ENCODE results near the gene CYP3A7. TPM values are rescaled to one million over a fixed set of nuclear protein-coding genes. Genes with fewer than 3 reads are reported as not detected.
A peak's percentile ranks its signal among the peaks of the same experiment; 100 is the strongest.
"Not testable (repeated sequence)": the region's sequence is repeated elsewhere in the genome, so short reads cannot be mapped to it uniquely, and the experiment has no call there.

Gene CYP3A7
- total RNA-seq, 1 experiment from 2014 or later = not detected

DNA sequence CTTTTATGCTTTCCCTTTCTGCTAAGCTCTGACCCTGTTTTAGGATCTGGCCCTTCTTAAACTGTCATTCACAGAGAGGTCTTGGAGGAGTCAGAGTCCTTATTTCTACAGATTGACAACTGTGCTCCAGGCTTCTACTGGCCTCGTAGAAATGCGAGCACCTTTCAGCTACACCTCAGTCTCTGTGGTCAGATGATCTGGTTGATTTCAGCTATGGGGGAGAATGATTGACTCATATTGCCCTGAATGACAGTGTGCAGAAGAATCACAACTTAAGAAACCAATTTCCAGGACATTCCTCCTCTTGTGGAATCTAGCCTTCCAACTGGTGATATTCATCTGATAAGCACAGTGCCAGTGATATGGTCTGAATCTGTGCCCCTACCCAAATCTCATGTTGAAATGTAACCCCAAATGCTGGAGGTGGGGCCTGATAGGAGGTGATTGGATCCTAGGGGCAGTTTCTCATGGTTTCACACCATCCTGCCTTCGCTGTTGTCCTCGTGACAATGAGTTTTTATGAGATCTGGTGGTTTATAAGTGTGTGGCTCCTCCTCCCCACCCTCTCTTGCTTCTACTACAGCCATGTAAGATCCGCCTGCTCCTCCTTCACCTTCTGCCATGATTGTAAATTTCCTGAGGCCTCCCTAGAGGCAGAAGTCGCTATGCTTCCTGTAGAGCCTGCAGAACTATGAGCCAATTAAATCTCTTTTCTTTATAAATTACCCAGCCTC, 14.0 kb upstream of the CYP3A7 start:
- POLR2A ChIA-PET = interaction anchor here (0.8 to 3.6 kb wide), 7 partner anchors 8 to 75 kb away, joined by 3 to 46 read pairs (median 8); no protein-coding TSS in a partner anchor
- TF ChIP-seq, protein P1, sequence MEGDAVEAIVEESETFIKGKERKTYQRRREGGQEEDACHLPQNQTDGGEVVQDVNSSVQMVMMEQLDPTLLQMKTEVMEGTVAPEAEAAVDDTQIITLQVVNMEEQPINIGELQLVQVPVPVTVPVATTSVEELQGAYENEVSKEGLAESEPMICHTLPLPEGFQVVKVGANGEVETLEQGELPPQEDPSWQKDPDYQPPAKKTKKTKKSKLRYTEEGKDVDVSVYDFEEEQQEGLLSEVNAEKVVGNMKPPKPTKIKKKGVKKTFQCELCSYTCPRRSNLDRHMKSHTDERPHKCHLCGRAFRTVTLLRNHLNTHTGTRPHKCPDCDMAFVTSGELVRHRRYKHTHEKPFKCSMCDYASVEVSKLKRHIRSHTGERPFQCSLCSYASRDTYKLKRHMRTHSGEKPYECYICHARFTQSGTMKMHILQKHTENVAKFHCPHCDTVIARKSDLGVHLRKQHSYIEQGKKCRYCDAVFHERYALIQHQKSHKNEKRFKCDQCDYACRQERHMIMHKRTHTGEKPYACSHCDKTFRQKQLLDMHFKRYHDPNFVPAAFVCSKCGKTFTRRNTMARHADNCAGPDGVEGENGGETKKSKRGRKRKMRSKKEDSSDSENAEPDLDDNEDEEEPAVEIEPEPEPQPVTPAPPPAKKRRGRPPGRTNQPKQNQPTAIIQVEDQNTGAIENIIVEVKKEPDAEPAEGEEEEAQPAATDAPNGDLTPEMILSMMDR (IDR thresholded peaks at IDR 0.05; ENCODE audit: unreplicated experiment) = no peak
- intact Hi-C loops (cut with micrococcal nuclease) = no loop called here
- no peak overlapping the region for H3K27ac Mint-ChIP-seq (ENCODE audit: low read depth, unreplicated experiment)
- H3K36me3 Mint-ChIP-seq (ENCODE audit: insufficient read depth, unreplicated experiment) = no peaks in the 10 kb centered on the region
- H3K4me1 Mint-ChIP-seq (ENCODE audit: insufficient read depth, unreplicated experiment) = peaks cover 24% of the 10 kb centered on the region
- H3K9me3 Mint-ChIP-seq (ENCODE audit: unreplicated experiment) = no peaks in the 10 kb centered on the region
- CTCF ChIA-PET = interaction anchor here (1.3 kb wide), 1 partner anchor 95 kb away, joined by 8 read pairs; no protein-coding TSS in a partner anchor
- H3K4me3 Mint-ChIP-seq (ENCODE audit: unreplicated experiment) = no peak overlapping the region
- DNase-seq (ENCODE audit: unreplicated experiment) = no peak
- no TSS peak for BruUV-seq (replicated peaks)
- H3K27me3 Mint-ChIP-seq (ENCODE audit: insufficient read depth, unreplicated experiment) = no peaks in the 10 kb centered on the region

GRCh38 chr7:99746915-99747314, 11.9 kb upstream of the CYP3A7 start:
- POLR2A ChIA-PET; H3K27ac Mint-ChIP-seq (ENCODE audit: low read depth, unreplicated experiment); BruUV-seq (replicated peaks); H3K4me3 Mint-ChIP-seq (ENCODE audit: unreplicated experiment); H3K27me3 Mint-ChIP-seq (ENCODE audit: insufficient read depth, unreplicated experiment); H3K36me3 Mint-ChIP-seq (ENCODE audit: insufficient read depth, unreplicated experiment); intact Hi-C loops (cut with micrococcal nuclease); H3K9me3 Mint-ChIP-seq (ENCODE audit: unreplicated experiment); DNase-seq (ENCODE audit: unreplicated experiment); CTCF ChIA-PET: not testable (repeated sequence)
- peaks cover 17% of the 10 kb centered on the region for H3K4me1 Mint-ChIP-seq (ENCODE audit: insufficient read depth, unreplicated experiment)

DNA sequence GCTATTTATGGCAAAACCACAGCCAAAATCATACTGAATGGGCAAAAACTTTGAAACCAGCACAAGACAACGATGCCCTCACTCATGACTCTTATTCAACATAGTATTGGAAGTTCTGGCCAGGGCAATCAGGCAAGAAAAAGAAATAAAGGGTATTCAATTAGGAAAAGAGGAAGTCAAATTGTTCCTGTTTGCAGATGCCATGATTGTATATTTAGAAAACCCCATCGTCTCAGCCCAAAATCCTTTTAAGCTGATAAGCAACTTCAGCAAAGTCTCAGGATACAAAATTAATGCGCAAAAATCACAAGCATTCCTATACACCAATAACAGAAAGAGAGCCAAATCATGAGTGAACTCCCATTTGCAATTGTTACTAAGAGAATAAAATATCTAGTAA, 10.4 kb upstream of the CYP3A7 start:
- H3K27me3 Mint-ChIP-seq (ENCODE audit: insufficient read depth, unreplicated experiment); intact Hi-C loops (cut with micrococcal nuclease); H3K9me3 Mint-ChIP-seq (ENCODE audit: unreplicated experiment); DNase-seq (ENCODE audit: unreplicated experiment); H3K27ac Mint-ChIP-seq (ENCODE audit: low read depth, unreplicated experiment); H3K4me3 Mint-ChIP-seq (ENCODE audit: unreplicated experiment); POLR2A ChIA-PET; H3K36me3 Mint-ChIP-seq (ENCODE audit: insufficient read depth, unreplicated experiment); BruUV-seq (replicated peaks): not testable (repeated sequence)
- peaks cover 22% of the 10 kb centered on the region for H3K4me1 Mint-ChIP-seq (ENCODE audit: insufficient read depth, unreplicated experiment)
- CTCF ChIA-PET = interaction anchor here (0.7 kb wide), 1 partner anchor 26 kb away, joined by 3 read pairs; no protein-coding TSS in a partner anchor

DNA sequence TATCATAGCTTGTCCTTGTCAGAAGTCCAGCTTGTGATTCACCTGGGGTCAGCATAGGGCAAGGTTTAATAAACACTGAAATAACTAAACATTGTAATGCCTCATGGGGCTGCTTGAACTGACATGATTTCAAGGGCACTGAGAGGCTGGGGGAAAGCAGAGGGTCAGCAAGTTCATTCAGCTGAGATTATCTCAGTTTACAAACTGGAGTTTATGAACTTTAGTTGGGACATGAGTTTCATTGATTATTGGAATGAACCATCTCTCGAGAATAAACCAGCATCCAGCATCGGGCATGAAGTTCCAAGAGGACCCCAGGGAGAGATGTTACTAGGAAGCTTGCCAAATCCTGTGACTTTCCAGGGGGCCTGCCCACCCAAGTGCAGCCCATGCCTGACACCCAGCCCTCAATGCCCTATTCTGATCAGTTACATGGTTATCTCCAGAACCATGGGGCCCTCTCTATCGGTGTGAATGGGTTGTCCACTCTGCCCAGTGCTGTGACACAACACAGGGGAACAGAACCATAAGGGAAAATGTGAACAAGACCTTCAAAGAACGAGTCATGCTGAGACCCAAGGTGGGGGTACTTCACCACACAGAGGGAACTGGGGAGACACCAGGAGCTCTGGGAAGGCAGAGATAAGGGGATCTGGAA, 7.9 kb upstream of the CYP3A7 start:
- Mint-ChIP-seq H3K27me3 (ENCODE audit: insufficient read depth, unreplicated experiment) (no peaks in the 10 kb centered on the region), H3K27ac (ENCODE audit: low read depth, unreplicated experiment) (no peak overlapping the region), H3K4me3 (ENCODE audit: unreplicated experiment) (no peak overlapping the region), H3K4me1 (ENCODE audit: insufficient read depth, unreplicated experiment) (peaks cover 28% of the 10 kb centered on the region), H3K9me3 (ENCODE audit: unreplicated experiment) (no peaks in the 10 kb centered on the region), H3K36me3 (ENCODE audit: insufficient read depth, unreplicated experiment) (peaks cover 6% of the 10 kb centered on the region)
- BruUV-seq (replicated peaks) = no TSS peak
- intact Hi-C loops (cut with micrococcal nuclease) = loop anchor here (5.0 kb wide), 1 partner anchor 94 kb away; no protein-coding TSS in a partner anchor
- CTCF ChIA-PET = interaction anchor here (1.1 to 1.6 kb wide), 4 partner anchors 94 to 128 kb away, joined by 3 to 5 read pairs (median 4); no protein-coding TSS in a partner anchor
- POLR2A ChIA-PET = interaction anchor here (0.5 to 8.7 kb wide), 9 partner anchors 8 to 593 kb away, joined by 3 to 115 read pairs (median 3); partner anchors contain the start of genes CYP3A43 and ZSCAN25
- TF ChIP-seq, protein P1 (IDR thresholded peaks at IDR 0.05; ENCODE audit: unreplicated experiment) = no peak
- no peak for DNase-seq (ENCODE audit: unreplicated experiment)

DNA sequence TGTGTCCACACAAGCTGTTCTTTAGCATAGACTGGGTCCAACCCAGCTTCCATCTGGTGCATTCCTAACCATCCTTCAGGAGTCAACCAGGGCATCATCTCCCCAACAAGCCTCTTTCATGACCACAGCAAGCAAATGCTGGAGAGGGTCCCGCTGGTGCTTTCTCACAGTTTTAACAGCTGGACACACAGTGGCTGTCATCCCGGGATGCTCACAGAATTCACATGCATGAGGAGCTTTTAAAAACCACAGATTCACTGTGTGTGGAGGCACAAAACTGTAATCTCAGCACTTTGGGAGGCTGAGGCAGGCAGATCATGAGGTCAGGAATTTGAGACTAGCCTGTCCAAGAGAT, 6.4 kb upstream of the CYP3A7 start:
- no TSS peak for BruUV-seq (replicated peaks)
- H3K27me3 Mint-ChIP-seq (ENCODE audit: insufficient read depth, unreplicated experiment) = no peaks in the 10 kb centered on the region

More for the DNA sequence above, 6.4 kb upstream of the CYP3A7 start:
- H3K27ac Mint-ChIP-seq (ENCODE audit: low read depth, unreplicated experiment) = peak overlapping the region; percentile 87
- CTCF ChIA-PET = interaction anchor here (0.7 to 1.7 kb wide), 3 partner anchors 89 to 112 kb away, joined by 3 to 5 read pairs (median 4); no protein-coding TSS in a partner anchor
- no peak for DNase-seq (ENCODE audit: unreplicated experiment)
- intact Hi-C loops (cut with micrococcal nuclease) = loop anchor here (2.0 to 5.0 kb wide), 2 partner anchors 96 to 107 kb away; no protein-coding TSS in a partner anchor
- H3K4me3 Mint-ChIP-seq (ENCODE audit: unreplicated experiment) = no peak overlapping the region
- TF ChIP-seq, protein P1 (IDR thresholded peaks at IDR 0.05; ENCODE audit: unreplicated experiment) = no peak
- H3K4me1 Mint-ChIP-seq (ENCODE audit: insufficient read depth, unreplicated experiment) = peaks cover 43% of the 10 kb centered on the region
- POLR2A ChIA-PET = interaction anchor here (1.1 to 8.7 kb wide), 13 partner anchors 10 to 182 kb away, joined by 5 to 115 read pairs (median 15); partner anchors contain the start of genes CYP3A43, CYP3A5, ZNF655 and ZSCAN25
- H3K9me3 Mint-ChIP-seq (ENCODE audit: unreplicated experiment) = no peaks in the 10 kb centered on the region
- peaks cover 6% of the 10 kb centered on the region for H3K36me3 Mint-ChIP-seq (ENCODE audit: insufficient read depth, unreplicated experiment)

Data from MCF 10A (cell line).